Coronary artery (tissue), 2 donors: ENCODE measurements around the gene SAP130.

ENCODE experiments used
- DNase-seq: peaks from one replicate; pipeline ENCODE4 v3.0.0-alpha.2; 2017; ENCODE audit warnings: low spot score
- H3K27ac ChIP-seq, 2 donors: fragments of 200-600 bp; sonication (generic); one replicate each; pipeline ENCODE4 v1.5.1; 2016 to 2019
- H3K4me3 ChIP-seq: fragments of 200-600 bp; sonication (generic); 2 replicates; pipeline ENCODE4 v1.5.1; 2016; ENCODE audit warnings: mild to moderate bottlenecking, moderate library complexity
- TF ChIP-seq, protein P1 (sequence below): fragments of 200-600 bp; sonication (generic); IDR thresholded peaks from one replicate; pipeline ENCODE4 v1.5.1; 2019; ENCODE audit warnings: antibody characterized with exemption

SAP130 gene

DNA sequence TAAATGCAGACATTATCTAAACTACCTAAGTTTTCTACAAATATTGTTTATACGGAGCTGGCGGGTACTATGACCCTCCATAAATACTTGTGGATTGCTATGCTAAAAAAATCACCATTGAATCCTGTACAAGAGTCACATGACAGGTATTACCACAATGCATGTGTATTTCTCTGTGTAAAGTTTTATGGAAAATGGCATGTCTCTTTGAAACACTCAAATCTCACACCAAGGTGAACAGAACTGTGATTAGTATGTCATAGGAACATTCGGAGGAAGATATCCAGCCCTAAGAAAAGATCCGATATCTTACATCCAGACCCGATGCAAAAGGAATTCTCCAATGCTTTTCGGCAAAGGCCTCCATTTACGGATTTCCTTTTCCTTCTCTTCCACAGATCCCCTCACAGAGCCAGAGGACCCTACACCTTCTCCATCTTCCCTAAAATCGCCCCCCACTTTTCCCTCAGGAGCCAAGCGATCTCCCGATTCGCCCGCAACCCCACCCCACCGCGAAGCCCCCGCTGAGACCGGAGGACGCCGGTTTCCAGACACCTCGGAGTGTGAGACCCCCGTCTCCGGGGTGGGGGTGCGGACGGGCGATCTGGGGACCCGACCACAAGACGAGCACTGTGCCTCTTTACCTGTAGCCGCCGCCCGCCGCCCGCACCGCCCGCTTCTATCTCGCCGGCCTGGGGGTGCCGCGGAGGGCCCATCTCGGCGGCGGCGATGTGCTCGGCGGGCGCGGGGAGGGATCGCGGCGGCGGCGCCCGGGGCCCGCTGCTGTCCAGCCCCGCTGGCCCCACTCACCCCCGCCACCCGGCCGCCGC is 1.2 kb downstream of the SAP130 start:
- H3K4me3 ChIP-seq = peak overlapping the region; percentile 81
- peak overlapping the region; percentile 54 to 97 for H3K27ac ChIP-seq
- DNase-seq = peak; percentile 80
- TF ChIP-seq, protein P1, sequence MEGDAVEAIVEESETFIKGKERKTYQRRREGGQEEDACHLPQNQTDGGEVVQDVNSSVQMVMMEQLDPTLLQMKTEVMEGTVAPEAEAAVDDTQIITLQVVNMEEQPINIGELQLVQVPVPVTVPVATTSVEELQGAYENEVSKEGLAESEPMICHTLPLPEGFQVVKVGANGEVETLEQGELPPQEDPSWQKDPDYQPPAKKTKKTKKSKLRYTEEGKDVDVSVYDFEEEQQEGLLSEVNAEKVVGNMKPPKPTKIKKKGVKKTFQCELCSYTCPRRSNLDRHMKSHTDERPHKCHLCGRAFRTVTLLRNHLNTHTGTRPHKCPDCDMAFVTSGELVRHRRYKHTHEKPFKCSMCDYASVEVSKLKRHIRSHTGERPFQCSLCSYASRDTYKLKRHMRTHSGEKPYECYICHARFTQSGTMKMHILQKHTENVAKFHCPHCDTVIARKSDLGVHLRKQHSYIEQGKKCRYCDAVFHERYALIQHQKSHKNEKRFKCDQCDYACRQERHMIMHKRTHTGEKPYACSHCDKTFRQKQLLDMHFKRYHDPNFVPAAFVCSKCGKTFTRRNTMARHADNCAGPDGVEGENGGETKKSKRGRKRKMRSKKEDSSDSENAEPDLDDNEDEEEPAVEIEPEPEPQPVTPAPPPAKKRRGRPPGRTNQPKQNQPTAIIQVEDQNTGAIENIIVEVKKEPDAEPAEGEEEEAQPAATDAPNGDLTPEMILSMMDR = no peak

DNA sequence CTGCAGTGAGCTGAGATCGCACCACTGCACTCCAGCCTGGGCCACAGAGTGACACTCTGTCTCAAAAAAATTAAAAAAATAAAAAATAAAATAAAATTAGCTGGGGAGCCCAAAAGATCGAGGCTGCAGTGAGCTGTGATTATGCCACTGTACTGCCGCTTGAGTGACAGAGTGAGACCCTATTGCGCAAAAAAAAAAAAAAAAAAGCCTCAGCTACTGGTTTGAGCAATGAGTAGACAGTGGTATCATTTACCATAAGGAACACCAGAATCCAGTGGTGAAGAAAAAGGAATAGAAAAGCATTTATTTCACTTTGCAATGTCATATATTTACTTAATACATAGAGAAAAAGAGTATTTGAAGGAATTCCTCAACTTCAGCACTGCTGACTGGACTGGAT is 3.0 kb downstream of the SAP130 start:
- no peak for DNase-seq
- Histone ChIP-seq H3K4me3 (no peak overlapping the region), H3K27ac (no peak overlapping the region)
- TF ChIP-seq, protein P1 = no peak

DNA sequence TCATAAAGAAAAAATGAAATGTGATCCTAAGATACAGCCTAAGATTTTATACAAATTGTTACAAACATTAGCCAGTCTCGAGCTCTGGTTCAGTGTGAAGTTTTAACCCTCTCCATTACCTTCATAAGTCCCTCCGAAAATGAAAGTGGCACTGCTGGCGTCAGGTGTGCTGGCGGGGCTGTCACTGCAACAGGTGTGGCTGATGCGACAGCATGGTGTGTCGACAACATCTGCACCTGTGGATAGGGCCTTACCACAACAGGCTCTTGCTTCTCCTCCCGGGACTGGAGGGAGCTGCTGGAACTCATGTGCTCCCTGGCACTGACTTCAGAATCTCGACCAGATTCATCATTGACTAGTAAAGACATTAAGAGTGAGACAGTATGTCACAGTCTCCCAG is 10.3 kb downstream of the SAP130 start:
- TF ChIP-seq, protein P1 = no peak
- Histone ChIP-seq H3K27ac (no peak overlapping the region), H3K4me3 (no peak overlapping the region)
- DNase-seq = no peak

DNA sequence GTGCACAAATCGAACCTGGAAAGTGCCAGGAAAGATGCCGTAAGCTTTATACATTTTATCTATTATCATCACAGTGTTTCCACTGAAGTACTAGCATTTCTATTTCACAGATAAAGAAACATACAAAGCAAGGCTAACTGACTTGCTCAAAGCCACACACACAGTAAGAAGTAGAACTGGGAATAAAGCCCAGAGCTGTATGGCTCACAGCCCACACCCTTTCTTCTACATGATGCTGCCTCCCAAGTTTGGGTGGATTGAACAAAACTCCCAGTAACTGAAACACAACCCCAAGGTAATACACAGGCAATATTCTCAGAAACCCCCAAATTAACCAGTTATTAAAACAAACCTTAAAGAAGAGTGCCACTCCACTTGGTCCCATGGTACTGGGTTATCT is 11.2 kb downstream of the SAP130 start:
- DNase-seq = no peak
- H3K27ac ChIP-seq = no peak overlapping the region

DNA sequence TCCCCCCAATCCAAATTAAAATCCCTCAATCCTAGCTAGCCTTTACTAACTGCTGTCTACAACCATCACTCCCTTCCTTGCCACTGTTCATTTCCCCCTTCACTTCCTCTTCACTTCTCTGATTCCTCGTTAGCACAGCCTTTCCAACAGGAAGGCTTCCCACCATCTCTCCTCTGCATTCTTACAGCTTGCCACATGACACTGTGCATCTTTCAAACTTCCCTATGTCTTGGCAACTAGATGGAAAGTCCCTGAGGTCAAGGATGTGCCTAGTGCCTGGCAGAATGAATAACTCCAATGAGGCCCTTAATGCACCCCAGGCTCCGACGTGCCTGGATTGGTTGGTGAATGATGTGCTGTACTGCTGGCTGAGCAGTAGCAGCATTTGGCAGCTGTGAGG is 15.2 kb downstream of the SAP130 start:
- H3K4me3 ChIP-seq = no peak overlapping the region
- no peak for DNase-seq
- TF ChIP-seq, protein P1 = no peak
- no peak overlapping the region for H3K27ac ChIP-seq

More for the DNA sequence above, 11.2 kb downstream of the SAP130 start:
- H3K4me3 ChIP-seq = no peak overlapping the region
- TF ChIP-seq, protein P1 = no peak

DNA sequence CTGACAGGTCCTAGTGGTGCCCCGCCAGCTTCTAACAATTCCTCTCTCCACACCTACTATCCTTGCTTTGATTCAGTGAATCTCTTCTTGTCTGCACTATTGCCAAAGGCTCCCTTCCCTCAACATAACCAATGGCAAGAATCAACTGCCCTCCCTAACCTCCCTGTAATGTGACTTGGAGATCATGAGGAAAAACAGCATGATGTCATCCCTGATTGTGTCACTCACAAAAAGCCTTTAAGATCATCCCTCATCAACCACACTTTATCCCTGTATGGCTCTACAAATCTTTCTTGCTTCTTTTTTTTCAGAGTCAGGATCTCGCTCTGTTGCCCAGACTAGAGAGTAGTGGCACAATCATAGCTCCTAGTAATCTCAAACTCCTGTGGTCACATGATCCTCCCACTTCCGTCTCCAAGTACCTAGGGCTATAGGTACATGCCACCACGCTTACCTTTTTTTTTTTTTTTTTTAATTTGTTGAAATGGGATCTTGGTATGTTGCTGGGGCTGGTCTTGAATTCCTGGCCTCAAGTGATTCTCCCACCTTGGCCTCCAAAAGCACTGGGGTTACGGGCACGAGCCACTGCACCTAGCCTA is 19.7 kb downstream of the SAP130 start:
- TF ChIP-seq, protein P1 = no peak
- Histone ChIP-seq H3K27ac (no peak overlapping the region), H3K4me3 (no peak overlapping the region)
- no peak for DNase-seq

DNA sequence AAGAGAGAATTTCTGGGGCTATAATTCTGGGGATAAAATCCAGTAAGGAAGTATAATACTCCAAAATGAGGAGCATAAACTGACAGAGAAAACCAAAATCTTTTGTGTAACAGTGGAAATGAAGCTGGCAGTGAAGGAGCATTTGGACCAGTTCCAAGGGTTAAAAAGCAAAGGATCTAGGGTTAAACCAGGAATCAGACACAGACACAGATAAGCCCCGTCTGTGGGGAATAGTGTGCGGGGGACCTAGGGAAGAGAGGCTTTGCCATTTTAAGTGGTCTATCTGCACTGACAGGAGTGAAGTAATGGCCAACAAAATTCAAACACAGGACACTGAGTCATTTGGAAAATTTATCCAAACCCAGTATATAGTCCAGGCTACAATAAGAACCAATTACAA is 23.4 kb downstream of the SAP130 start:
- DNase-seq = no peak
- H3K27ac ChIP-seq = no peak overlapping the region
- TF ChIP-seq, protein P1 = no peak
- H3K4me3 ChIP-seq = no peak overlapping the region
